RWPE1 (cell line): Measurements from ENCODE around the gene CHAMP1.

ENCODE experiments used
- CTCF ChIA-PET: fragments of 350-600 bp; sonication (Branson Sonifier 250); formaldehyde crosslinking; extraction: SDS; loops from one replicate; lab custom pipeline; 2021; lab: Yijun Ruan, JAX
- POLR2A ChIA-PET: fragments of 400-600 bp; formaldehyde crosslinking; extraction: SDS; loops from one replicate; lab custom pipeline; 2020; ENCODE audit warnings: antibody characterized with exemption; ENCODE audit not compliant: low non-redundant PET; lab: Yijun Ruan, JAX
- DNase-seq: peaks from one replicate; pipeline ENCODE4 v3.0.0; 2012; ENCODE audit warnings: low spot score
- H3K27ac ChIP-seq: fragments of 450-650 bp; 2 replicates; pipeline ENCODE4 v1.5.1; 2017
- TF ChIP-seq, protein P1 (sequence below): fragments of 450-650 bp; conservative IDR thresholded peaks from 2 replicates; pipeline ENCODE4 v1.5.1; 2017; ENCODE audit warnings: low read depth, mild to moderate bottlenecking

The CHAMP1 gene

DNA sequence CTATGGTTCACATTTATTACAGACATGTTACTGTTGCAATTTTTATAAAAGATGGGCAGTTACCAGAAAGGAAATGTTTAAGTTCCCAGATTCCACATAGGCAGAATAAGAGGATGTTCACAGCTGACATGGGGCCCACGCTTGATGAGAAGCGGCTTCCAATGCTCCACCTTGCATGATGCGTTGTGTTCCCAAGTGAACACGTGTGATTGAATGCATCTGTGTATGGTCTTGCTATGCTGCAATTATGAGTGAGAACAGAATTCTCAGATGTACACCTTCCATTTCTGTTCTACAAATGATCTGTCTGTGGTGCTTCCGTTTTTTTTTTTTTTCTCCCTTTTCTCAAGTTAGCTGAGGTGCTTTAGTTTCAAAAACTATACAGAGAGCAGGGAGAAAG lies 17.4 kb upstream of the CHAMP1 start:
- DNase-seq = no peak
- H3K27ac ChIP-seq = no peak overlapping the region
- TF ChIP-seq, protein P1, sequence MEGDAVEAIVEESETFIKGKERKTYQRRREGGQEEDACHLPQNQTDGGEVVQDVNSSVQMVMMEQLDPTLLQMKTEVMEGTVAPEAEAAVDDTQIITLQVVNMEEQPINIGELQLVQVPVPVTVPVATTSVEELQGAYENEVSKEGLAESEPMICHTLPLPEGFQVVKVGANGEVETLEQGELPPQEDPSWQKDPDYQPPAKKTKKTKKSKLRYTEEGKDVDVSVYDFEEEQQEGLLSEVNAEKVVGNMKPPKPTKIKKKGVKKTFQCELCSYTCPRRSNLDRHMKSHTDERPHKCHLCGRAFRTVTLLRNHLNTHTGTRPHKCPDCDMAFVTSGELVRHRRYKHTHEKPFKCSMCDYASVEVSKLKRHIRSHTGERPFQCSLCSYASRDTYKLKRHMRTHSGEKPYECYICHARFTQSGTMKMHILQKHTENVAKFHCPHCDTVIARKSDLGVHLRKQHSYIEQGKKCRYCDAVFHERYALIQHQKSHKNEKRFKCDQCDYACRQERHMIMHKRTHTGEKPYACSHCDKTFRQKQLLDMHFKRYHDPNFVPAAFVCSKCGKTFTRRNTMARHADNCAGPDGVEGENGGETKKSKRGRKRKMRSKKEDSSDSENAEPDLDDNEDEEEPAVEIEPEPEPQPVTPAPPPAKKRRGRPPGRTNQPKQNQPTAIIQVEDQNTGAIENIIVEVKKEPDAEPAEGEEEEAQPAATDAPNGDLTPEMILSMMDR = no peak
- POLR2A ChIA-PET = no interaction called here
- CTCF ChIA-PET = no interaction called here

DNA sequence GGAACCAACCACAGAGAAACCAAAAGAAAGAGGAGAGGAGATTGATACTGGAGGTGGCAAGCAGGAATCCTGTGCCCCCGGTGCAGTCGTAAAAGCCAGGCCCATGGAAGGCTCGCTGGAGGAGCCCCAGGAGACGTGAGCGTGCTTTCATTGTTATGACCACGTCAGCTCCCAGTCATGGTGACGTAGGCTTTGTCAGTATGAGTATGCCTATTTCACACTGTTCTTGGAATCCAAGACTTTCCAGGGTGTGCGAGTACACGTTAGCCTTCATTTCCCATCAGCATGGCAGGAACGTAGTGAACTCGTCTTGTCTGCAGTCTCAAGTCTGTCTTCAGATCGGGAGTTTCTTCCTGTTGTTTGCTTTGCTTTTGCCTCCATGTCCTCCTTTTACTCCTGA lies 15.4 kb upstream of the CHAMP1 start:
- ChIA-PET CTCF (no interaction called here), POLR2A (no interaction called here)
- no peak for DNase-seq
- no peak overlapping the region for H3K27ac ChIP-seq
- TF ChIP-seq, protein P1 = no peak

DNA sequence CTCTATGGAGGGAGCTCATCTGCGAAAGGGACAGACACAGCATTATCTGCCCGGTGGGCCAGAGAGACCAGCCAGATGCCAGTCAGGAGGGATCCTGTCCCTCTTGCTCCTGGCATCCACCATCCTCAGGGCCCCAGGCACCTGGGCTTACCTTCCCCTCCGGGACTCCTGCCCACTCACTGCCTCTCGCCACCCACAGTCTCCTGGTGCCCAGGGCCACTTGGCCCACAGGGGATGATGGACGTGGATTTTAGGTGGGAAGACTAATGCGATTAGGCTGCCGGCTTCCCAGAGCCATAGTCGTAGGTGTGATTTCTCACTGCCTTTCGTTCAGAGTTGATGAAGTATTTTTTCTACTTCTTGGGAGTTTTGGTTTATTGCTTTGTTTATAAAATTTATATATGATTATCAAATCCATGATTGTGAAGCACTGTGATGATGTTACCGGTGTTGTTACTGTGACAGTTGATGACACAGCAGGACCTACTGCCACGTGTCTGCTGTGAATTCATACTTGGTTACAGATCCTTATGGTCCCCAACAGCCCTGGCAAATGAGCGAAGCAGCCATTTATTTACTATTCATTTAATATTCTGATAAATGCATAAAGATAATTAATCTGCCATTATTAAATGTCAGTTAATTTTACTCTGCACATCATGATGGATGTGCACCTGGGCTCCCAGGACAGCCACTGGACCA lies 14.5 kb upstream of the CHAMP1 start:
- POLR2A ChIA-PET = no interaction called here
- DNase-seq = no peak
- H3K27ac ChIP-seq = no peak overlapping the region
- TF ChIP-seq, protein P1 = no peak
- CTCF ChIA-PET = no interaction called here

DNA sequence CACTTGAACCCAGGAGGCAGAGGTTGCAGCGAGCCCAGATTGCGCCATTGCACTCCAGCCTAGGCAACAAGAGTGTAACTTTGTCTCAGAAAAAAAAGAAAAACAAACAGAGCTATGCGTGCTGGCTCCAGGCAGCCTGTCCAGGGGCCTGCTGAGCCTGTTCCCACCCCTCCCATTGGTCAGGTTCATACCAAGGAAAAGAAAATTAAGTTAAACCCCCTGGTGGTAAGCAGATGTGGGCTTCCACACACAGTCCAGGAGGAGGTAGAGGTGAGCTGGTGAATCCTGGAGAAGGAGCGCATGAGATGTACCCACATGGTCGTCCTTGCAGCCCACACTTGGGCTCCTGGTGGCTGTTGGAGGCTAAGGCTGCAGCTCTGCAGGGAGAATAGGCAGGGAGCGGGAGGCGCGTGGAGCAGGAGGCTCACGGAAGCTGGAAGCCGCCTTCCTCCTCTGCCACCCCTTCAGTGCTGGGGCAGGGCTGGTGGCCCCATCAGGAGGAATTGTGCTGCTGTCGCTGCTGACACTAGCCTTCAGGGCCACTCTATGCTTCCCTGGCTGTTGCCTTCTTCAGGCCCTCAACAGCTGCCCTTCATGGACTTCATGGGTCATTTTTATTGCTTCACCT lies 10.5 kb upstream of the CHAMP1 start:
- no peak for DNase-seq
- POLR2A ChIA-PET = no interaction called here
- CTCF ChIA-PET = interaction anchor here (0.7 to 1.0 kb wide), 2 partner anchors 32 to 327 kb away, joined by 3 read pairs; no protein-coding TSS in a partner anchor
- no peak overlapping the region; the same call in 1 of the 2 replicates for H3K27ac ChIP-seq
- TF ChIP-seq, protein P1 = no peak

DNA sequence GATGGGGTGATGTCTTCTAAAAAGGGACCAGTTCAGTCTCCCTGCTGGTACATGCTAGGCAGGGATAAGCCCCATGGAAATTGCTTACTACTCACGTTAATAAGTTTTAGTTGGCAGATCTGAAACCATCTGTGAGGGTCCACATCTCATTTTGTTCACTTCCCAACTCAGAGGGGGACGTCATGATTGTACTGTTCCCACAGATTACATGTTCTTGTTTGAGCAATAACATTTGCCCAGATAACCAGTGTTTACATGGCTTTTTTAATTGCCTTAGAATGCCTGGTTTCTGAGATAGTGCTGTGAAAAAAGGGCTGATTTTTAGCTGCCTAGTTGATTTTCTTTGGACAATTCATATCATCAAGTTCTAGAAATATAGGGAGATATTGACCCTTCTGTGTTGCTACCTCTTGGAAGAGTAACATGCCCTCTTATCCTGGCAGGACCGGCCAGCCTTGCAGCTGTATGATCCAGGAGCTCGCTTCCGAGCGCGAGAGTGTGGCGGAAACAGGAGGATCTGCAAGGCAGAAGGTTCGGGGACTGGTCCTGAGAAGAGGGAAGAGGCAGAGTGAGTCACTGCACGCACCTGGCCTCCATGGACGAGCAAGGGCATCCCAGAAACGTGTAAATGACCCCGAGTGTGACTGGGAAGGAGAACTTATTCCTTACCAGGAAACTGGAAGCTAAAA lies 9.8 kb upstream of the CHAMP1 start:
- ChIA-PET CTCF (no interaction called here), POLR2A (no interaction called here)
- TF ChIP-seq, protein P1 = no peak
- no peak overlapping the region for H3K27ac ChIP-seq
- no peak for DNase-seq

DNA sequence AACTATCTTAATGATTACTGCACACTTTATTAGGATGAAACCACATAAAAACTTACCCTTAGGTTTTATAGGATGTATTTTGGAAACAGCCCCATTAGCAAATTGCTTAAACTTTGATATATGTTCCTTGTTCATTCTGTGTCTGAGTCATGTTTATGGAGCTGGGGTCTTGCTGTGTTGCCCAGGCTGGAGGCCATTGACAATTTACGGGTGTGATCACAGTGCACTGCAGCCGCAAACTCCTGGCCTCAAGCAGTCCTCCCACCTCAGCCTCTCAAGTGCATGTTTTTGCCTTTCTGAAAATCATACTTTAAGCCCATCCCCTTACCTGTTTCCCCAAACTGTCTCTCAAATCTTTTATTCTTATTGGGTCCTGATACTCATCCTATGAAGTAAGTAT lies 5.2 kb upstream of the CHAMP1 start:
- ChIA-PET POLR2A (no interaction called here), CTCF (interaction anchor here (0.6 kb wide), 1 partner anchor 735 kb away, joined by 3 read pairs; no protein-coding TSS in a partner anchor)
- TF ChIP-seq, protein P1 = no peak
- DNase-seq = no peak
- H3K27ac ChIP-seq = no peak overlapping the region
